Right forelimb (tissue), 1 donor: Measurements from ENCODE around the gene PRDX3.

Source experiments
- DNase-seq: peaks from one replicate; pipeline ENCODE4 v3.0.0-alpha.2; 2018

The PRDX3 gene

GRCh38 chr10:119178372-119179119 lies at the start of gene PRDX3:
PRDX3 (minus strand) TSS chr10:119178812; CDS start chr10:119178790, 22 bp downstream.
- peak; percentile 96 for DNase-seq

GRCh38 chr10:119227825-119228224 lies 49.2 kb upstream of the PRDX3 start:
- no peak for DNase-seq

GRCh38 chr10:119225083-119225658 lies 46.6 kb upstream of the PRDX3 start:
- DNase-seq, result no peak

GRCh38 chr10:119222966-119223386 lies 44.4 kb upstream of the PRDX3 start:
- DNase-seq, result no peak

- peak; percentile 53 for DNase-seq
Measured at GRCh38 chr10:119222537-119222936, 43.9 kb upstream of the PRDX3 start.

- no peak for DNase-seq
Measured at GRCh38 chr10:119221666-119222065, 43.1 kb upstream of the PRDX3 start.

- DNase-seq, result no peak
Measured at GRCh38 chr10:119221201-119221600, 42.6 kb upstream of the PRDX3 start.

- no peak for DNase-seq
Measured at GRCh38 chr10:119219871-119220270, 41.3 kb upstream of the PRDX3 start.

GRCh38 chr10:119217991-119218490 lies 39.4 kb upstream of the PRDX3 start:
- DNase-seq, result no peak

- DNase-seq, result no peak
Measured at GRCh38 chr10:119217401-119217800, 38.8 kb upstream of the PRDX3 start.

GRCh38 chr10:119216127-119216526 lies 37.5 kb upstream of the PRDX3 start:
- DNase-seq, result no peak

GRCh38 chr10:119215371-119215770 lies 36.8 kb upstream of the PRDX3 start:
- DNase-seq, result no peak

GRCh38 chr10:119211625-119212441 lies 33.2 kb upstream of the PRDX3 start:
- DNase-seq, result no peak

- DNase-seq, result no peak
Measured at GRCh38 chr10:119211176-119211575, 32.6 kb upstream of the PRDX3 start.

- no peak for DNase-seq
Measured at GRCh38 chr10:119210633-119211032, 32.0 kb upstream of the PRDX3 start.

GRCh38 chr10:119209736-119210355 lies 31.2 kb upstream of the PRDX3 start:
- no peak for DNase-seq

GRCh38 chr10:119209035-119209735 lies 30.6 kb upstream of the PRDX3 start:
- peak; percentile 73 for DNase-seq

GRCh38 chr10:119208553-119208940 lies 29.9 kb upstream of the PRDX3 start:
- DNase-seq, result no peak

- DNase-seq, result peak; percentile 76
Measured at GRCh38 chr10:119207713-119208552, 29.3 kb upstream of the PRDX3 start.

- DNase-seq, result peak; percentile 95
Measured at GRCh38 chr10:119207366-119207666, 28.7 kb upstream of the PRDX3 start, which contains the start of gene GRK5. GRK5 (plus strand) TSS chr10:119207571; CDS start chr10:119207918, 347 bp downstream.

- DNase-seq, result peak; percentile 88
Measured at GRCh38 chr10:119206603-119207365, 28.2 kb upstream of the PRDX3 start.
